ENCODE data around the gene P2RX2. TPM values are rescaled to one million over a fixed set of nuclear protein-coding genes. Genes with fewer than 3 reads are reported as not detected.
A peak's percentile ranks its signal among the peaks of the same experiment; 100 is the strongest.

Gene P2RX2
- total and polyA plus RNA-seq, 8 donors: 0.19 to 0.78 TPM; not detected in 6

DNA sequence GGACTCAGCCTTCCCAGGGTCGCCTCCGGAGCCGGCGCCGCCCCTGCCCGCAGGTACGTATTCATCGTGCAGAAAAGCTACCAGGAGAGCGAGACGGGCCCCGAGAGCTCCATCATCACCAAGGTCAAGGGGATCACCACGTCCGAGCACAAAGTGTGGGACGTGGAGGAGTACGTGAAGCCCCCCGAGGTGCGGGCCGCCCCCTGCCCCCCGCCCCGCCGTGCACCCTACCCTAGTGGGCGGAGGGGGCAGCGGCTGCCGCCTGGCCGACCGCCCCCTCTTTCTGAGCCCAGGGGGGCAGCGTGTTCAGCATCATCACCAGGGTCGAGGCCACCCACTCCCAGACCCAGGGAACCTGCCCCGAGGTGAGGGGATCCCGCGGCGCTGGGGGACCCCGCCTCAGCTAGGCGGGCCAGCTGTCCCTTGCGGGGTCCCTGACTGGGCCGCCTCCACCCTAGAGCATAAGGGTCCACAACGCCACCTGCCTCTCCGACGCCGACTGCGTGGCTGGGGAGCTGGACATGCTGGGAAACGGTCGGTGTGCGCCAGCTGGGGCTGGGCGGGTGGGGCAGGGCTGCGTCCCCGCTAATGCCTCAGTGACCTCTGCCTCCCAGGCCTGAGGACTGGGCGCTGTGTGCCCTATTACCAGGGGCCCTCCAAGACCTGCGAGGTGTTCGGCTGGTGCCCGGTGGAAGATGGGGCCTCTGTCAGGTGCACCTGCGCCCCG, 973 bp downstream of the P2RX2 start:
- WGBS, 5 donors: 14 to 41% (median 16%) methylated on average over 8 to 53 of the region's 53 CpGs
- peaks cover 22 to 67% (median 55%) of the 10 kb centered on the region in 3 donors for H3K27me3 ChIP-seq
- H3K4me3 ChIP-seq: no peak overlapping the region
- no peak for DNase-seq
- H3K9me3 ChIP-seq: peaks cover 0 to 23% (median 18%) of the 10 kb centered on the region in 4 donors
- TF ChIP-seq POLR2A (IDR thresholded peaks at IDR 0.05): no peak
- no peak for TF ChIP-seq POLR2AphosphoS5 (IDR thresholded peaks at IDR 0.05)
- no peak for TF ChIP-seq EP300 (IDR thresholded peaks at IDR 0.05)
- H3K4me1 ChIP-seq: peaks cover 7 to 46% (median 32%) of the 10 kb centered on the region in 4 donors
- H3K36me3 ChIP-seq: peaks cover 0 to 10% (median 9%) of the 10 kb centered on the region in 4 donors
- intact Hi-C loops (cut with DNase I; ENCODE audit: low total_unique reads): no loop called here
- H3K27ac ChIP-seq: no peak overlapping the region

DNA sequence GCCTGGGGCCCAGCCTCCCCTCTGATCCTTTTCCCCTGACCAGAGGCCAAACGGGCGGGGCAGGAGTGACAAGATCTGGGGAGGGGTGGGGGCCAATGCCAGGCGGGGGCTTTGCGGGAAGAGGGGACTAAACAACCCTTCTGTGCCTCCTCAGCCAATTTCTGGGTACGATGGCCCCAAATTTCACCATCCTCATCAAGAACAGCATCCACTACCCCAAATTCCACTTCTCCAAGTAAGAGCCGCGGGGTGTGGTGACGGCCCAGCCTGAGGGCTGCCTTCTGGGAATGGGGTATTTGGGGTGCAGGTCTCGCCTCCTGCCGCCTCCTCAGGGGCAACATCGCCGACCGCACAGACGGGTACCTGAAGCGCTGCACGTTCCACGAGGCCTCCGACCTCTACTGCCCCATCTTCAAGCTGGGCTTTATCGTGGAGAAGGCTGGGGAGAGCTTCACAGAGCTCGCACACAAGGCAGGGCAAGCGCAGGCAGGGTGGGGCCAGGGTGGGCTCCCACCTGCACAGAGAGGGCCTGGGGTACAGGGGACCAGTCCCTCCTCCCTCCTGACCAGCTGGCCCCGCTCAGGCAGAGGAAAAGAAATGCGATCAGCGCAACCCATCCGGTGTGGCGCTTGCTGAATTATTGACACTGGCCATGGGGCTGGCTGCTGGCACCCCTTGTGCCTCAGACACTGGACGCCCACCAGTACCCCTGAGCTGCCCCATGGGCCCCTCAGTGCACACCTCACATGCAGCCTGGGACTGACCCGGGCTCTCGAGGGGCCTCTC, 1.7 kb downstream of the P2RX2 start:
- Histone ChIP-seq H3K4me3 (no peak overlapping the region), H3K4me1 (peaks cover 7 to 39% (median 30%) of the 10 kb centered on the region in 4 donors), H3K27me3 (peaks cover 22 to 60% (median 53%) of the 10 kb centered on the region in 3 donors), H3K9me3 (peaks cover 0 to 23% (median 18%) of the 10 kb centered on the region in 4 donors), H3K36me3 (peaks cover 6 to 18% (median 17%) of the 10 kb centered on the region in 4 donors), H3K27ac (no peak overlapping the region)
- WGBS, 5 donors: 53 to 68% (median 59%) methylated on average over 18 to 29 of the region's 29 CpGs
- TF ChIP-seq, protein P1, sequence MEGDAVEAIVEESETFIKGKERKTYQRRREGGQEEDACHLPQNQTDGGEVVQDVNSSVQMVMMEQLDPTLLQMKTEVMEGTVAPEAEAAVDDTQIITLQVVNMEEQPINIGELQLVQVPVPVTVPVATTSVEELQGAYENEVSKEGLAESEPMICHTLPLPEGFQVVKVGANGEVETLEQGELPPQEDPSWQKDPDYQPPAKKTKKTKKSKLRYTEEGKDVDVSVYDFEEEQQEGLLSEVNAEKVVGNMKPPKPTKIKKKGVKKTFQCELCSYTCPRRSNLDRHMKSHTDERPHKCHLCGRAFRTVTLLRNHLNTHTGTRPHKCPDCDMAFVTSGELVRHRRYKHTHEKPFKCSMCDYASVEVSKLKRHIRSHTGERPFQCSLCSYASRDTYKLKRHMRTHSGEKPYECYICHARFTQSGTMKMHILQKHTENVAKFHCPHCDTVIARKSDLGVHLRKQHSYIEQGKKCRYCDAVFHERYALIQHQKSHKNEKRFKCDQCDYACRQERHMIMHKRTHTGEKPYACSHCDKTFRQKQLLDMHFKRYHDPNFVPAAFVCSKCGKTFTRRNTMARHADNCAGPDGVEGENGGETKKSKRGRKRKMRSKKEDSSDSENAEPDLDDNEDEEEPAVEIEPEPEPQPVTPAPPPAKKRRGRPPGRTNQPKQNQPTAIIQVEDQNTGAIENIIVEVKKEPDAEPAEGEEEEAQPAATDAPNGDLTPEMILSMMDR (IDR thresholded peaks at IDR 0.05): no peak
- TF ChIP-seq POLR2A (IDR thresholded peaks at IDR 0.05): no peak
- TF ChIP-seq POLR2AphosphoS5 (IDR thresholded peaks at IDR 0.05): no peak
- no peak for TF ChIP-seq EP300 (IDR thresholded peaks at IDR 0.05)
- intact Hi-C loops (cut with DNase I; ENCODE audit: low total_unique reads): no loop called here
- peak in 1 of 2 donors; percentile 7 for DNase-seq

DNA sequence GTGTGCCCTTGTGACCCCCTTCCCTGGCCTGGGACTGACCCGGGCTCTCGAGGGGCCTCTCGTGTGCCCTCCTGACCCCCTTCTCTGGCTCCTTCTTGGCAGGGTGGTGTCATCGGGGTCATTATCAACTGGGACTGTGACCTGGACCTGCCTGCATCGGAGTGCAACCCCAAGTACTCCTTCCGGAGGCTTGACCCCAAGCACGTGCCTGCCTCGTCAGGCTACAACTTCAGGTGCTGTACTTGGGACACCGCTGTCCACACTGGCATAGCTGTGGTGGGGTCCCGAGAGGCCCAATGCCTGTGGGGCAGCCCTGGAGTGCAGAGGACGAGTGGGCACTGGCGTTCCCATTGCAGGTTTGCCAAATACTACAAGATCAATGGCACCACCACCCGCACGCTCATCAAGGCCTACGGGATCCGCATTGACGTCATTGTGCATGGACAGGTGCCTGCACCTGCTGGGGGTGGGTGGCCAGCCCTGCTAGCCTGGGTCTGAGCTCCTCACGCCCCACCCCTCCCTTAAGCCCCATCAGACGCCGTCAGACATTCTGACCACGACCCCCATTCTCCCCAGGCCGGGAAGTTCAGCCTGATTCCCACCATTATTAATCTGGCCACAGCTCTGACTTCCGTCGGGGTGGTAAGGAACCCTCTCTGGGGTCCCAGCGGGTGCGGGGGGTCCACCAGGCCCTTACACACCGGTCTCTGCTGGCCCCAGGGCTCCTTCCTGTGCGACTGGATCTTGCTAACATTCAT, 2.5 kb downstream of the P2RX2 start:
- Histone ChIP-seq H3K4me3 (no peak overlapping the region), H3K27ac (no peak overlapping the region), H3K36me3 (peaks cover 12 to 25% (median 25%) of the 10 kb centered on the region in 4 donors), H3K9me3 (peaks cover 0 to 17% (median 16%) of the 10 kb centered on the region in 4 donors), H3K27me3 (peaks cover 17 to 52% (median 45%) of the 10 kb centered on the region in 3 donors), H3K4me1 (peaks cover 7 to 39% (median 30%) of the 10 kb centered on the region in 4 donors)
- intact Hi-C loops (cut with DNase I; ENCODE audit: low total_unique reads): no loop called here
- 69 to 75% (median 73%) methylated on average over 16 to 28 of the region's 28 CpGs for WGBS, 5 donors
- peak in 1 of 2 donors; percentile 11 for DNase-seq
- TF ChIP-seq, protein P1 (IDR thresholded peaks at IDR 0.05): no peak
- TF ChIP-seq EP300 (IDR thresholded peaks at IDR 0.05): no peak
- TF ChIP-seq POLR2AphosphoS5 (IDR thresholded peaks at IDR 0.05): no peak
- no peak for TF ChIP-seq POLR2A (IDR thresholded peaks at IDR 0.05)

DNA sequence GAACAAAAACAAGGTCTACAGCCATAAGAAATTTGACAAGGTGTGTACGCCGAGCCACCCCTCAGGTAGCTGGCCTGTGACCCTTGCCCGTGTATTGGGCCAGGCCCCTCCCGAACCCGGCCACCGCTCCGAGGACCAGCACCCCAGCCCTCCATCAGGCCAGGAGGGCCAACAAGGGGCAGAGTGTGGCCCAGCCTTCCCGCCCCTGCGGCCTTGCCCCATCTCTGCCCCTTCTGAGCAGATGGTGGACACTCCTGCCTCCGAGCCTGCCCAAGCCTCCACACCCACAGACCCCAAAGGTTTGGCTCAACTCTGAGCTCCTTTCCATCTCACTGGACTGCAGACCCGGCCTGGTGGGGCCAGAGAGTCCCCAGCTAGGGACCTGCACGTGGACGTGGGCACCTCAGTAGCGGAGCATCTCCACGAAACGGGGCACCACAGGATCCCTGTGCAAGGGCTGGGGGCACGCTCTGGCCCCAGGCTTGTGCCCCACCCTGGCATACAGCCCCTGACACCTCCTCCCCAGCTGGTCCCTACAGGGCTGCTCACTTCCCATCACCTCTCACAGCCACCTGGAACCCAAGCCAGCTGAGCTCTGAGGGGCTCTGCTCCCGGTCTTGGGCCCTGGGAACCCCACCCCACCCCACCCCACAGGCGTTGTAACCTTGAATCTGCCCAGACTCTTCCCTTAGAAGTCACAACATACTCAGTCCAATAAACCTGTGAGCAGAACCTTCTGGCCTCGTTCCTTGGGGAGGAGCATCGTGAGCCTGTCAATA, 3.3 kb downstream of the P2RX2 start:
- Histone ChIP-seq H3K9me3 (peaks cover 0 to 10% (median 8%) of the 10 kb centered on the region in 4 donors), H3K27me3 (peaks cover 10 to 44% (median 38%) of the 10 kb centered on the region in 3 donors), H3K36me3 (peaks cover 12 to 32% (median 27%) of the 10 kb centered on the region in 4 donors), H3K27ac (peak overlapping the region in 1 of 5 donors; percentile 45), H3K4me1 (peaks cover 7 to 39% (median 30%) of the 10 kb centered on the region in 4 donors), H3K4me3 (no peak overlapping the region)
- DNase-seq: peak in 1 of 2 donors; percentile 10
- intact Hi-C loops (cut with DNase I; ENCODE audit: low total_unique reads): no loop called here
- TF ChIP-seq POLR2AphosphoS5 (IDR thresholded peaks at IDR 0.05) (no peak), POLR2A (IDR thresholded peaks at IDR 0.05) (no peak), EP300 (IDR thresholded peaks at IDR 0.05) (no peak)
- TF ChIP-seq, protein P1 (IDR thresholded peaks at IDR 0.05): no peak
- 68 to 74% (median 72%) methylated on average over 9 to 21 of the region's 21 CpGs for WGBS, 5 donors
